A673 (cell line): ENCODE measurements around the gene BAIAP2L1.

ENCODE experiments used
- CTCF ChIP-seq: fragments of 300-800, 200-600 bp; sonication (generic); conservative IDR thresholded peaks from 2 replicates; pipeline ENCODE4 v1.5.1; 2017; ENCODE audit warnings: low read depth, mild to moderate bottlenecking, antibody characterized with exemption, low read length, moderate library complexity, mixed read lengths
- EZH2 ChIP-seq: fragments of 200-600 bp; sonication (generic); IDR thresholded peaks from 2 replicates; pipeline ENCODE4 v1.6.1; 2017; ENCODE audit warnings: borderline replicate concordance, low read depth, mild to moderate bottlenecking, mixed read lengths, antibody characterized with exemption, low read length; ENCODE audit not compliant: poor library complexity, severe bottlenecking

GRCh38 chr7:98242342-98242741 is 158.5 kb downstream of the BAIAP2L1 start:
- no peak for TF ChIP-seq CTCF
- TF ChIP-seq EZH2 = no peak
